ENCODE results near the gene TANC1. TPM values are rescaled to one million over a fixed set of nuclear protein-coding genes. Genes with fewer than 3 reads are reported as not detected.

Gene TANC1
- total RNA-seq, 1 donor from 2014 or later: not detected

DNA sequence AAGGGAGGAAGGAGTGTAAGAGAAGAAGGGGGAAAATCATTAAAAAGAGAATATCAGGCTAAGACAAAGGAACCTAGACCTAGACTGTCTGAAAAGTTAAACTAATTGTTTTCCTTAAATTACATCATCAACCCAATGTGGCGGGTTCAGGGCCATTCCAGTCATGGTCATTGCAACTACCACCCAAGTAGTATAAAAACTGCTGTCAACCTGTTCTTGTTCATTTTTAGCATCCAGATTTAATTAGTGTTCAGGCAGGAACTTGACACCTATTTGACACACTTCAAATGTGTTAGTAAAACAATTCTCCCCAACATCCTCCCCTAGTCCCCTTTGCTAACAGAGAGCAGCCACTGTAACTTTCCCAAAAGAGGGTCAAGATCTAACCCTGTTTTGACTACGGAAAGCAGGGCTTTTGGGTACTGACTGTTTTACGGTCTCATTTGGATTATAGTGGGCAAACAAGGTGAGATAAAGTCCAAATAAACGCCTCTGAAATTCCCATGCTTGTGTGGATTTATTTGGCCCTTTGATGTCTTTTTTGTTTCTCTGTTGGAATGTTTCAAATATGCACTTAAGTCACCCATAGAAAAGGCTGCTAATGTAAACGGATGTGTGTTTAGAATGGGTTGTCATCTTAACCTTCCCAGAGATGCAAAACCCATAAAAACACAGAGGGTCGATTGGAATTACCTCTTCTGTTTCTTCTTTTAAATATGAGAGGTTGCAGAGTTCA, 19.3 kb upstream of the TANC1 start:
- Mint-ChIP-seq H3K27me3 (no peaks in the 10 kb centered on the region), H3K9me3 (no peaks in the 10 kb centered on the region), H3K27ac (no peak overlapping the region), H3K36me3 (ENCODE audit: low read depth) (no peaks in the 10 kb centered on the region), H3K4me3 (no peak overlapping the region), H3K4me1 (peaks cover 9% of the 10 kb centered on the region)
- ChIA-PET POLR2A (no interaction called here), CTCF (no interaction called here)
- ATAC-seq (ENCODE audit: low read depth): no peak
- DNase-seq: no peak
- TF ChIP-seq, protein P1, sequence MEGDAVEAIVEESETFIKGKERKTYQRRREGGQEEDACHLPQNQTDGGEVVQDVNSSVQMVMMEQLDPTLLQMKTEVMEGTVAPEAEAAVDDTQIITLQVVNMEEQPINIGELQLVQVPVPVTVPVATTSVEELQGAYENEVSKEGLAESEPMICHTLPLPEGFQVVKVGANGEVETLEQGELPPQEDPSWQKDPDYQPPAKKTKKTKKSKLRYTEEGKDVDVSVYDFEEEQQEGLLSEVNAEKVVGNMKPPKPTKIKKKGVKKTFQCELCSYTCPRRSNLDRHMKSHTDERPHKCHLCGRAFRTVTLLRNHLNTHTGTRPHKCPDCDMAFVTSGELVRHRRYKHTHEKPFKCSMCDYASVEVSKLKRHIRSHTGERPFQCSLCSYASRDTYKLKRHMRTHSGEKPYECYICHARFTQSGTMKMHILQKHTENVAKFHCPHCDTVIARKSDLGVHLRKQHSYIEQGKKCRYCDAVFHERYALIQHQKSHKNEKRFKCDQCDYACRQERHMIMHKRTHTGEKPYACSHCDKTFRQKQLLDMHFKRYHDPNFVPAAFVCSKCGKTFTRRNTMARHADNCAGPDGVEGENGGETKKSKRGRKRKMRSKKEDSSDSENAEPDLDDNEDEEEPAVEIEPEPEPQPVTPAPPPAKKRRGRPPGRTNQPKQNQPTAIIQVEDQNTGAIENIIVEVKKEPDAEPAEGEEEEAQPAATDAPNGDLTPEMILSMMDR (IDR thresholded peaks at IDR 0.05): no peak
- intact Hi-C loops (cut with micrococcal nuclease): no loop called here

DNA sequence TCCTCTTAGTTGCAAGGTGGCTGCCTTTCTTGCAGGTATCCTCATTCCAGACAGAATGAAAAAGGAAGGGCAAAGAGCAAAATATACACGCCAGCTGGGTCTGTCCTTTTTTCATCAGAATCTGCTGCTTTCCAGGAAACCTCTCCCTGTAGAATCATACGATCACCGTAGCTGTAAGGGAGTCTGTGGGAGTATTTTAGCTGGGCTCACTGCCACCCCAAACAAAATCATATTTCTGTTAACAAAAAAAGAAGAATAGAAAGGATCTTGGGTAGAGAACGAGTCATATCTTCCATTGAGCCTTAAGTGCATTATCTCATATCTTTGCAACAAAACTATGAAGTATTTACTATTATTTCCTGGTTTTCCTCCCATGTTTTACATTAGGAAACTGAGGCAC, 15.0 kb upstream of the TANC1 start:
- Mint-ChIP-seq H3K27me3 (peaks cover 2% of the 10 kb centered on the region), H3K4me1 (peaks cover 9% of the 10 kb centered on the region), H3K36me3 (ENCODE audit: low read depth) (no peaks in the 10 kb centered on the region), H3K4me3 (no peak overlapping the region), H3K27ac (no peak overlapping the region), H3K9me3 (no peaks in the 10 kb centered on the region)
- CTCF ChIA-PET: no interaction called here
- TF ChIP-seq, protein P1 (IDR thresholded peaks at IDR 0.05): no peak
- ATAC-seq (ENCODE audit: low read depth) (no peak), DNase-seq (no peak)
- POLR2A ChIA-PET: interaction anchor here (0.6 kb wide), 1 partner anchor 157 kb away, joined by 4 read pairs; no protein-coding TSS in a partner anchor
- intact Hi-C loops (cut with micrococcal nuclease): no loop called here

- POLR2A ChIA-PET: no interaction called here
- CTCF ChIA-PET: no interaction called here
- H3K36me3 Mint-ChIP-seq (ENCODE audit: low read depth): no peaks in the 10 kb centered on the region
These were observed 14.3 kb upstream of the TANC1 start for GRCh38 chr2:158953926-158954763.

DNA sequence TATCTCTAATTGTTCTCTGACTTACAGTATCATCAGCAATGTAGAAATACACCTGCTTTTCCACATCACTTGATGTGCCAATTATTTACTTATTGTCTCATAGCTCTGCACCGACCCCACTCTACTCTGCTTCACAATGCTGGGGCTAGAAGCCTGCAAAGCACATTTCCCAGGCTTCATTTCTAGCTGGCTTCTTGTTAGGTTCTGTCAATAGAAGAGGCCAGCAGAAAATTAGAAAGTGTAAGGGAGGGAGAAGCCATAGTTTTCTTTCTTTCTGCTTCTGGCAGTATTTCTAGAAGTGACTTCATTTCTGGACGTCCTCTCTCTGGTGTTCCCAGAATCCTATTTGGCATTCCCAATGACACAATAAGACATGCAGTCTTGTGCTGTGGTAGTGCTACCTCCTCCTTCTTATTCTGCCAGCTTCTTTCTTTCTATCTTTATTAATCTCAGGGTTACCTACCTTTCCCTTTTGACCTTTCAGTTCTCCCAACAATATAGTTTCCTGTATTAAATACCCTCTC, 12.5 kb upstream of the TANC1 start:
- Mint-ChIP-seq H3K36me3 (ENCODE audit: low read depth) (no peaks in the 10 kb centered on the region), H3K4me3 (no peak overlapping the region), H3K4me1 (peaks cover 9% of the 10 kb centered on the region), H3K9me3 (no peaks in the 10 kb centered on the region), H3K27me3 (peaks cover 2% of the 10 kb centered on the region), H3K27ac (no peak overlapping the region)
- TF ChIP-seq, protein P1 (IDR thresholded peaks at IDR 0.05): no peak
- intact Hi-C loops (cut with micrococcal nuclease): no loop called here
- ChIA-PET CTCF (no interaction called here), POLR2A (no interaction called here)
- DNase-seq (no peak), ATAC-seq (ENCODE audit: low read depth) (no peak)

More at GRCh38 chr2:158953926-158954763, 14.3 kb upstream of the TANC1 start:
- intact Hi-C loops (cut with micrococcal nuclease): no loop called here
- Mint-ChIP-seq H3K27me3 (peaks cover 2% of the 10 kb centered on the region), H3K4me1 (peaks cover 9% of the 10 kb centered on the region), H3K9me3 (no peaks in the 10 kb centered on the region), H3K27ac (no peak overlapping the region), H3K4me3 (no peak overlapping the region)
- ATAC-seq (ENCODE audit: low read depth): peak; percentile 61
- TF ChIP-seq, protein P1 (IDR thresholded peaks at IDR 0.05): no peak
- DNase-seq: no peak

- H3K27me3 Mint-ChIP-seq: peaks cover 6% of the 10 kb centered on the region
- no peak overlapping the region for H3K27ac Mint-ChIP-seq
- POLR2A ChIA-PET: no interaction called here
- H3K4me1 Mint-ChIP-seq: peaks cover 9% of the 10 kb centered on the region
- H3K36me3 Mint-ChIP-seq (ENCODE audit: low read depth): no peaks in the 10 kb centered on the region
- ATAC-seq (ENCODE audit: low read depth) (no peak), DNase-seq (no peak)
- no peaks in the 10 kb centered on the region for H3K9me3 Mint-ChIP-seq
- CTCF ChIA-PET: no interaction called here
- intact Hi-C loops (cut with micrococcal nuclease): no loop called here
- TF ChIP-seq, protein P1 (IDR thresholded peaks at IDR 0.05): no peak
- H3K4me3 Mint-ChIP-seq: no peak overlapping the region
These were observed 10.1 kb upstream of the TANC1 start for GRCh38 chr2:158958365-158958764.

Data from activated B cell treated with CpG ODN at 0.5 μM for 24 hours (primary cell).